HG03159 (cell line): ENCODE measurements around the gene MKRN2.

Experiments
- ATAC-seq: cut with Tn5 transposase; IDR thresholded peaks from one replicate; pipeline ENCODE4 v1.9.1; 2021; ENCODE audit warnings: mild to moderate bottlenecking, moderate library complexity; ENCODE audit not compliant: unreplicated experiment

The MKRN2 gene

GRCh38 chr3:12549971-12550760 lies 6.7 kb upstream of the MKRN2 start:
- no peak for ATAC-seq

GRCh38 chr3:12553921-12554391 lies 2.9 kb upstream of the MKRN2 start:
- no peak for ATAC-seq

GRCh38 chr3:12556314-12556689 lies 585 bp upstream of the MKRN2 start:
- ATAC-seq: no peak

GRCh38 chr3:12557473-12558100 lies 700 bp downstream of the MKRN2 start:
- no peak for ATAC-seq

- no peak for ATAC-seq
These were observed 1.8 kb downstream of the MKRN2 start for GRCh38 chr3:12558706-12559105.

GRCh38 chr3:12559520-12559919 lies 2.6 kb downstream of the MKRN2 start:
- ATAC-seq: no peak

- peak; percentile 42 for ATAC-seq
These were observed 3.8 kb downstream of the MKRN2 start for GRCh38 chr3:12560505-12561190.

GRCh38 chr3:12561397-12561796 lies 4.5 kb downstream of the MKRN2 start:
- ATAC-seq: no peak

- no peak for ATAC-seq
These were observed 5.6 kb downstream of the MKRN2 start for GRCh38 chr3:12562451-12562850.

- no peak for ATAC-seq
These were observed 10.1 kb downstream of the MKRN2 start for GRCh38 chr3:12566976-12567375.

- ATAC-seq: no peak
These were observed 11.9 kb downstream of the MKRN2 start for GRCh38 chr3:12568747-12569146.

GRCh38 chr3:12569836-12570235 lies 12.9 kb downstream of the MKRN2 start:
- ATAC-seq: no peak

GRCh38 chr3:12571986-12572385 lies 15.1 kb downstream of the MKRN2 start:
- ATAC-seq: no peak

GRCh38 chr3:12574131-12574530 lies 17.2 kb downstream of the MKRN2 start:
- ATAC-seq: no peak

GRCh38 chr3:12574661-12575060 lies 17.8 kb downstream of the MKRN2 start:
- no peak for ATAC-seq

- ATAC-seq: no peak
These were observed 20.5 kb downstream of the MKRN2 start for GRCh38 chr3:12577379-12577778.

GRCh38 chr3:12578742-12579141 lies 21.9 kb downstream of the MKRN2 start:
- ATAC-seq: no peak

GRCh38 chr3:12579456-12579855 lies 22.6 kb downstream of the MKRN2 start:
- no peak for ATAC-seq

GRCh38 chr3:12579905-12580304 lies 23.0 kb downstream of the MKRN2 start:
- no peak for ATAC-seq

- ATAC-seq: no peak
These were observed 25.8 kb downstream of the MKRN2 start for GRCh38 chr3:12582730-12583129.

GRCh38 chr3:12583280-12583679 lies 26.4 kb downstream of the MKRN2 start:
- no peak for ATAC-seq

- ATAC-seq: no peak
These were observed 27.2 kb downstream of the MKRN2 start for GRCh38 chr3:12584083-12584482.
